NCI-H345 (cell line): ENCODE measurements around the gene OPN4.

ENCODE experiments used
- DNase-seq: peaks from one replicate; lab custom pipeline; 2025; lab: John Stamatoyannopoulos, UW

OPN4 gene

DNA sequence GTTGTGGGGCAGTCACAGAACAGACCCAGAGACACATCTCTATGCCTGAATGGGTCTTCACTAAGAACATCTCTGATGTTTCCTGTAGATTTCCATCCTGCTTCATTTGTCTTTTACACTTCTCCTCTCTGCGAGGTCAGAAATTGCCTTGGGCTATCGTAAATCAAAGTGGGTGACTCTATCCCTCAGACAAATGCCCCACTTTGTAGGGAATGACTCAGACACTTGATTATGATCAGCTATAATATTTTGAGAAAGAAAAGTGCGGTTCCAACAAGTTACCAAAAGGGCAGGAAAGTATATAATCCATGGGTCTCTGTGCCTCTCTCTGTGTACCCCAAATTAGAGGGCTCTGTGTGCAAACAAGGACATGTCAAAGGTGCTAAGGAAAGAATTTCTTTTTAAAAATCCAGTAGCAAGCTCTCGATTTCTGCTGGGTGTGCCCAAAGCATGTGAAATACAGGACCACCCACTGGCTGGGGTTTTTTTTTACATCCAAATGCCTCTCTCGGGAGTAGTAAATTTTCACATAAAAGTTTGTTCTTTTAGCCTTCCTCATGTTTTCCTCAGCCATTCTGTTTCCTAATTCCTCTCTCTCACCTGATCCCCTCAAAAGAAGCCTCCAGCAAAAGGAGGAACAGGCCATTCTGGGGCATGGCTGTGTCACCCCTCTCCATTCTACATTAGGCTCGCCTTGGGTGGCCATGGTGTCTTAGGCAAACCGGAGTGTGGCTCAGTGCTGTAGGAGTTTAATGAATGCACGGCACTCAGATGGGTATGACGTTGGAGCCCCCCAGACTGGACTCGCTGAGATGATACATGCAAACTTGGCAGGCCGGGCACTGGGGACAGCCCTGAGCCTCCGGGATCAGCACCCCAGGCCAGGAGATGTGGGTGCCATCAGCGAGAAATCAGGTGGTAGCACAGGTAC is 6.3 kb upstream of the OPN4 start:
- DNase-seq, result no peak

DNA sequence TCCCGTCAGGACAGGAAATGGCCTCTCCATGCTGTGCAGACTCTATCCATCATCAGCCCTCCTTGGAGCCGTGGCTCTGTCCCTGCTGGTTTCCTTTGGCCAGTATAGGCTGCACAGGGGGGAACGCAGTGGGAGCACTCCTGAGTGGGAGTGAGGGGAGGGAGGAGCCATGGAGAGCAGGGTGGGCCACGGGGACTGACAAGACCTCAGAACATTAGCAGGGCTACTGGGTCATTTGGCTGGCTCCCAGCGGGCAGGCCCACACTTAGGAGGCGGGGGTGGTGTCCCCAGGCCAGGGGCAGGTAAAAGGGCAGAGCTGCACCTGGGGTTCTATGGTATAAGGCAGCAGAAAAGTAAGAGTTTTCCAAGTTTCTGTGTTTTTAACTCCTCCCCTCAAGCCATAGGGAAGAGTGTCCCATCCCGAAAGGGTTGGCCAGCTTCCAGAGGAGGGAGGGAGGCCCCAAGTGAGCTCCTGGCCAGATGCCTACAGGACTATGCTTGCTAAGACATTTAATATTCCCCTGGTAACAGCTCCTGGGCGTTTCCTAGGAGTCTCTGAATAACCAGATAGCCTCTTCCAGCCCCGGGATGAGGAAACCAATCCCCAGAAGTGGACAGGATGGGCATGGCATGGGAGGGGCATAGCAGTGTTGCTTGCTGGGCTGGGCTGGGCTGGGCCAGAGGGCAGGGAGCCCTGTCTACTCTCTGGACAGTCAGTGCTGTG is 5.5 kb upstream of the OPN4 start:
- no peak for DNase-seq

DNA sequence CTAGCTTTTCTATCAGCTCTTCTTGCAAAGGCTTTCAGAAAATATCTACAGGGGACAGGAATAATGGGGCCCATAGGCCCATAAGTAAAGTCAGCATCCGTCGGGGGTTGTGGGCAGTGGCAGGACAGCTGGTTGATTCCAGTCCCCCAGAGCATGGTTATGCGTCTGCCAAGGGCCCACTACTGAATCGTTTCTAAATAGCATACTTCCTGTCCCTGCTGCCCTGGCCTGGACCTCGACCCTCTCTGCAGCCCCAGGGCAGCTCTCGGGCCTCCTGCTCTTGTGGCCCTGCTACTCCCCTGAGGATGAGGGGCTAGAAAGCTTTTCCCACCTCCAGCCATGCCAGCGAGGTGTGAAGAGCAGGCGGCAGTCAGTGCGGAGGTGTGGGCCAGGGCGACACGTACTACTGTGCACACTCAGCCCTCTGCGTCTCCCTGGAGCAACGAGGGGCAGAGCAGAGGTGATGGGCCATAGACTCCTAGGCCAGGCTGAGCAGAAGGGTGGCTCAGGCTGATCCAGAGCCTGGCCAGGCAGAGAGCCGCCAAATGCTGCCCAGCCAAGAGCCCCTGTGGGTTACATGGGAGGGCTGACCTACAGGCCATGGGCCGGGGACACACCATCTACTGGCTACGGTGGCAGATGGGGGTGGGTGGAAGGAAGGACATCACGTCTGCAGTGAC is 4.7 kb upstream of the OPN4 start:
- DNase-seq, result no peak

DNA sequence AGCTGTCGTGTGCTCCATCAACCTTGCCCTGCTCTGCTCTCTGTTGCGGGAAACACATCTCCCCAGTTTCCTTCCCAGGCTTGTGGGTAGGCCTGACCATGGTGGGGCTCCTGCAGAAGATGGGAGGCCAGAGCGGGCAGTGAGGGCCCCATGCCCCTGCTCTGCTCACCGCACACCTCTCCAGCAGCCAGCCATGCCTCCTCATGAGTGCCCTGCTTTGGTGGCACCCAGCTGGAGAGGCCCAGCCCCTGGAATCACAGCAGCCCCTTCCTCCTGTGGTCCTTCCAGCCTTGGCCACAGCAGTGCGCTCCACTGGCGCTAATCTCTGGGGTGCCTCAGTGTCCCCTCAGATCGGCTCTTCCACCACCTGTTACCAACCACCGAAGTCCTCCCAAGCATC is 4.2 kb upstream of the OPN4 start:
- DNase-seq, result no peak

DNA sequence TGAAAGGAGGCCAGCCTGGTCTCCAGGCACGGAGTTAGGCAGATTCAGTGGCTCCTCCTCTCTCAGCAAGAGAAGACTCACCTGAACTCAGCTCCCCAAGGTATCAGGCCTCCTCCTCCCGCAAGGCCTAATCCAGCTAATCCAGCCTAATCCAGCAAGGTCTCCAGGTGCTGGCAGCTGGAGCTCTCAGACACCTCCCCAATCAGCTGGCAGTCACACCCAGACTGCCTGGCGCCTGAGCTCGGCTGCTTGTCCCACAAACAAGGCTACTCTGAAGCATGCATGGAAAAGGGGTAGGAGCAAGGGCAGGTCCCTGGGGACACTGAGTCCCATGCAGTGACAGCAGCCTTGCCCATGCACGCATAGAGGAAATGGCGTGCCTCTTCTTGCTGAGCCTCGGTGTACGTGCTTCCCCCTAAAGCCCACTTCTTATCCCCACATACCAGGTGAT is 3.3 kb upstream of the OPN4 start:
- no peak for DNase-seq

DNA sequence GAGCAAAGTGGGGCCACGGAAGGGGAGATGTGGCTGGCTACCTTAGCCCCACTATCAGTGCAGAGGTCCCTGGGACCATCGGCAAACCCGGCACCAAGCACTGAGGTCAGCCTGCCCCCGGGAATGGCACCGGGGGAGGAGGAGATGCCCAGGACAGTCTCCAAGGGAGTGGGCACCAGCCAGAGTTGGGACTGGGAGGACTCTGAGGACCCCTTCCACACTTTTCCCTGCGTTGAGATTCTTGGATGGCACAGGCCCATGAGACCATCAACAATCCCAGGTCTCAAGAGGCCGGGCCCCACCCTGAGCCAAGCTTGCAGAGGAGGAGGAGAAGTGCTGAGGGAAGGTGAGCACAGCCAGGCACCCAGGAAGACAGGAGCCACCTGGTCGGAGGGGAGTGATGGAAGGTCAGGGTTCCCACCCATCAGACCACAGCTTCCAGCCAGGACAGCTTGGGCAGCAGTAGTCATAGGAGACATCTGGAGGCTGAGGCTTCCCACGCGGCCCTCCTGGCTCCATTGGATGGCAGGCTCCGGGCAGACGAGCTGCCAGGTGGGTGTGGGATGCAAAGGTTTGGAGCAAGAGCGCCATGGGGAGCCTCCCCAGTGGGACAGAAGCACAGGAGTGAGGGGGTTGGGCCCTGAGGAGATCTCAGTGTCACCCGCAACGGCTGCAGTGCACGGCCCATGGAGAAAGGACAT is 2.6 kb upstream of the OPN4 start:
- DNase-seq, result peak; percentile 53

DNA sequence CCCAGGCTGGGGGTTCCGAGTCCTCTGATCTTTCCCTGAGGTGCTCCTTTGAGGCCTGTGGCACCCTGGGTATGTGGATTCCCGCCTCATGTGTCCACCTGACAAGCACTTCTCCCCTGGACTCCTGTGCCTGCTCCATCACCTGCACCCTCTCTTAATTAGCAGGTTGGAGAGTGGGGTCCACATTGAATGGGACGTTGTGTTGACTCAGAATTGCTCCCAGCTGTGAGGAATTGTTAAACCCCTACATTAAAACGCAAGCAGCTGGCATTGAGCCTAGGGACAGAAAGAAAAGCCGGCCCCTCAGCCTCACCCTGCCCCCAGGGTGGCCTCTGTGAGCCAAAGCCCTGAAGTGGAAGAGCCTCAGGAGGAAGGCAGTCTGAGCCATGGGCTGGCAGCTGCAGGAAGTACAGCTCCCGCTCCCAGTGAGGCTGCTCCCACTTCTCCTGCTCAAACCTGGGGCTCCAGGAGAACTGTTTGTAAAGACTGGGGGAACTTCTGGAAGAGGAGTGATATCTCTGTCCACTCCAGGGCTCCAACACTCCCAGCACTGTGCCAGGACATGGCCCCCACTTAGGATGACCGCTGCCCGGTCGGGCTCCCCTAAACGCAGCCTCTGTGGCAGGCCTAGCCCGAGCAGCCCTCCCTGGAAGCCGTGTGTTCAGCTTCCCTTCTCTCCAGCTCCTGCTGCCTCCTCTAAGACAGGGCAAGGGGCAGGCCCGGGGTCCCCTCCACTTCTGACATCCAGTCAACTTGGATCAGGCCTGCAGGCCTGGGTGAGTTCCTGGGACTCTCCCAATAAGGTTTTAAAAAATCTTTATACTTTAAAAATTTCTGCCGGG is 1.8 kb upstream of the OPN4 start:
- DNase-seq, result peak; percentile 93

DNA sequence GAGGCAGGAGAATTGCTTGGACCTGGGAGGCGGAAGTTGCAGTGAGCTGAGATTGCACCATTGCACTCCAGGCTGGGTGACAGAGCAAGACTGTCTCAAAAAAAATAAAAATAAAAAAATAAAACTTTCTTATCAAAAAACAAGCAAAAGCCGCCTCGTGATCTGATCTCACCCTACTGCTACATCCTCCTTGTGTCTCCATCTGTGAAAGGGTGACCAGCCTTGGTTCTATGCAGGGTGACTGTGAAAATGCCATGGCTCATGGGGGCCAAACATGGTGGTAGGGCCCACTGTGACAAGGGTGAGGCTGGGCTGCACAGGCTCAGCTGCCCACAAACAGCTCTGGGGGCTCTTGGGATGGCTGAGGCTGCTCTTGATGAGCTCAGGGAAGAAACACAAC is 968 bp upstream of the OPN4 start:
- no peak for DNase-seq

DNA sequence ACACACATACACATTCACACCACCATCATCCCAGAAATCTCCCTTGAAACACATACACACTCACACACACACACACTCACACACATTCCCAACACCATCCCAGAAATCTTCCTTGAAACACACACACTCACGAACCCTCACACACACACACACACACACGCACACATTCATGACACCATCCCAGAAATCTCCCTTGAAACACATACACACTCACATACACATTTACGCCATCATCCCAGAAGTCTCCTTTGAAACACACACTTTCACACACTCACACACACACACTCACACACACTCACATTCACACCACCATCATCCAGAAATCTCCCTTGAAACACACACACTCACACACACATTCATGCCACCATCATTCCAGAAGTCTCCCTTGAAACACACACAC is 360 bp upstream of the OPN4 start:
- DNase-seq, result no peak

DNA sequence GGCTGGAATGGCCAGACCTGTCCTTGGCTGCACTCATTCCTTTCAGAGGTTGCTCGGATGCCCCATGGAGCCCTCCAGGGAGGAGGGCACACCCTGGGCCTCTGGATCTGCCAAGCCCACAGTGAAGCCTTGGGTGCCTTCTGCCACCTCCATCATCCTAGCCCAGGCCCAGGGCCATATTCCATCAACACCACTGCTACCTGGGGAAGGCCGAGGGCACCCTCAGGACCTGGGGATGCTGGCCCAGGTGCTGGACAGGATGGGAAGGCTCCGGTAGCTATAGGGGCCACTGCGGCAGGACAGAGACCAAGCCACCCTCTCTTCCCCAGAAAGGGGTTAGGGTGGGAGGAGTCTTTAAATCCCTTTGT is 810 bp downstream of the OPN4 start:
- no peak for DNase-seq

DNA sequence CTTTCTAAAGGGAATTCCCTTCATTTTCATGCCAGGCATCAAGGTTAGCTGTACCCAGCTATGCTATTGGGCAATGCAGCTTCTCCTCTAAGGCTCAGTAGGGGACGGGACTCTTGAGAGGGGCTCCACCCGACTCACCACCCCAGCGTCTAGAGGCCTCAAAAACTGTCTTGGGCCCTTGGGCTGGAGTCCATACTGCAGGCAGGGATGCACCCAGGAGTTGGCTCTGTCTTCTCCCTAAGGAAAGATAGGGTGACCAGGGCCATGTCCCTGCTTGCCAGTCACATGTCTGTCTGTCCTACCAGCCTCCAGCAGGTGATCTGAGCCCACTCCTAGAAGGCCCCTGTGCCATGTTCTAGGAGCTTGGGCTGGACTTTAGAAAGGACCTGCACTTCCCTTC is 1.2 kb downstream of the OPN4 start:
- DNase-seq, result no peak

DNA sequence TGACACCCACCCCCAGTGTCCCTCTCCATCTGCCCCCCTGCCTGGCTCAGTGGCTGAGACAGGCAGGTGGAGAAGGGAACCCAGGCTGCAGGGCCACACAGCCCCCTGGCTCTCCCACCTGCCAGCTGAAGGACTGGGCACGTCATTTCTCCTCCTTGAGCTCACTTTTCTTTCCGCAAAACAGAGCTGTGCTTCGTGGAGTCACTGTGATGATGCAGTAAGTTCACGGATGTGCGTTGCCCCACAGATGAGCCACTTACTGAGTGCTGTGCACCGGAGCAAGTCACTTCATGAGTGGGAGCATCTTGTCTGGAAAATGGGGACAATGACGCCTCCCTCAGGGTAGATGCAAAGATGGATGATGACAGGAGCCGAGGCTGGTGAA is 2.7 kb downstream of the OPN4 start:
- DNase-seq, result no peak

DNA sequence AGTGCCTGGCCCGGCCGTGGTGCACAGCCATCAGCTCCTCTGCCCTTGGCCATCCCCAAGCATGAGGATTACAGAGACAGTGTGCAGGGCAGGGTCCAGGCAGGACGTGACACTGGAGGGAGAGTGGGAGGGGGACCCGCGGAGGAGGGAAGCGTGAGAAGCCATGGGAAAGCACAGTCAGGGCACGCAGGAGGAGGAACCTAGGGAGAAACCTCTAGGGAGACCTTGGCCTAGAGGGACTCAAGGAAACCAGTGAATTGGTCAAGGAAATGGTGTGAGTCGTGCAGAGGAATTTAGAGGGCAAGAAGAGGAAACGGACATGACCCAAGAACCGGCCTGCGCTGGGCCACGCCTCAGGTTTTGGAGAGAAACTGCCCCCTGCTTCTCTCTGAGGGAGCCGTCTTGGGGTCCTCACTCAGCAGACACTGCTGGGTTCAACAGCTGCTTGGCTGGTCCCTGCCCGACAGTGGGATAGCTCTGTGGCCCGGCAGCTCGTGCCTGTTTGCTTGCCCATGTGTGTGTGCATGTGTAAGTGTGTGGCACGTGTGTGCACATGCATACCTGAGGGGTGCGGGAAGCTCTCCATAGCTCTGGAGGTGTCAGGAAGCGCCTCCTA is 3.2 kb downstream of the OPN4 start:
- no peak for DNase-seq

DNA sequence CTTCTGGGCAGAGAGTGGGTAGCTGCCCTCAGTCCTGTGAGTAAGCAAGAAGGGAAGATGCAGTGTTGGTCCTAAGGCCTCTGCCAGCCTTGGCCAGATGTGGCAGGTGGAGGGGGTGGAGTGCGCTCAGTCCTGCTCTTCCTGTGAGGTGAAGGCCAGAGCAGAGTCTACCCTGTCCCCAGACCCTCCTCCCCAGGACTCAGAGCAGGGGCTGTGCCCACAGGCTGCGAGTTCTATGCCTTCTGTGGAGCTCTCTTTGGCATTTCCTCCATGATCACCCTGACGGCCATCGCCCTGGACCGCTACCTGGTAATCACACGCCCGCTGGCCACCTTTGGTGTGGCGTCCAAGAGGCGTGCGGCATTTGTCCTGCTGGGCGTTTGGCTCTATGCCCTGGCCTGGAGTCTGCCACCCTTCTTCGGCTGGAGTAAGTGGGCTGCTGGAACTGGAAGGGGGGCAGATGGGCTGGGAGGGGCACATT is 4.0 kb downstream of the OPN4 start:
- DNase-seq, result no peak

DNA sequence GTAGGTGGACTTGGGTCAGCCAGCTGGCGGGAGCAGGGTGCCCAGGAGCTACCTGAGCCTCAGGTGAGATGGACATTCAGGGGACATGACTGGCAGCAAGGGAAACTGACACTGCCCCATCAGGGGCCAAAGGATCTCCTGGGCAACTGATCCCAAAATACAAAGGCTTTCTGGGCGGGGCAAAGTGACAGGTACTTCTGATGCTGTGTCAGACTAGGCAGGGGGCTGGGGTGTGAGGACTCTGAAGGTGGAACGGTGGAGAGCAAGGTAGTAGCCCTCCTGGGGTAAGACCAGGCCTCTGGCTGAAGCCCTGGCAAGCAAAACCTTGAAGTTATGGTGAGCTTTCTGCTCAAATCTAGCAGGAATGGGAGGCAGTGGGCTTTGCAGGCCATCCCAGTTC is 4.4 kb downstream of the OPN4 start:
- DNase-seq, result no peak

DNA sequence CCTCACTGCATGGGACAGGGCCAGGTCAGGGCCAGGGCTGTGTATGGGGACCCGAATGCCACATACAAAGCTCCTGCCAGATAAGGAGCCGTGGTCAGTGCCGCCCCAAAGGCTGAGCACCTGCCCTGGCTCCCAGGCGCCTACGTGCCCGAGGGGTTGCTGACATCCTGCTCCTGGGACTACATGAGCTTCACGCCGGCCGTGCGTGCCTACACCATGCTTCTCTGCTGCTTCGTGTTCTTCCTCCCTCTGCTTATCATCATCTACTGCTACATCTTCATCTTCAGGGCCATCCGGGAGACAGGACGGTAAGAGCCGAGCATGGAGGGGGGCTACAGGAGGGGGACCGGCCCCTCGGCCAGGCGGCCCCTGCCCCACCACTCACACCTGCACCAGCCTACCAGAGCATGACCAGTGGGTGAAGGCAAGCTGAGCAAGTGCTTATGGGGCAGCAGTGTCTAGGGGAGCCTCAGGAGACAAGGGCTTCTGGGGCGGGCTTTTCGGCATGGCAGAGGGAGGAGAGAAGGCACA is 4.9 kb downstream of the OPN4 start:
- no peak for DNase-seq

DNA sequence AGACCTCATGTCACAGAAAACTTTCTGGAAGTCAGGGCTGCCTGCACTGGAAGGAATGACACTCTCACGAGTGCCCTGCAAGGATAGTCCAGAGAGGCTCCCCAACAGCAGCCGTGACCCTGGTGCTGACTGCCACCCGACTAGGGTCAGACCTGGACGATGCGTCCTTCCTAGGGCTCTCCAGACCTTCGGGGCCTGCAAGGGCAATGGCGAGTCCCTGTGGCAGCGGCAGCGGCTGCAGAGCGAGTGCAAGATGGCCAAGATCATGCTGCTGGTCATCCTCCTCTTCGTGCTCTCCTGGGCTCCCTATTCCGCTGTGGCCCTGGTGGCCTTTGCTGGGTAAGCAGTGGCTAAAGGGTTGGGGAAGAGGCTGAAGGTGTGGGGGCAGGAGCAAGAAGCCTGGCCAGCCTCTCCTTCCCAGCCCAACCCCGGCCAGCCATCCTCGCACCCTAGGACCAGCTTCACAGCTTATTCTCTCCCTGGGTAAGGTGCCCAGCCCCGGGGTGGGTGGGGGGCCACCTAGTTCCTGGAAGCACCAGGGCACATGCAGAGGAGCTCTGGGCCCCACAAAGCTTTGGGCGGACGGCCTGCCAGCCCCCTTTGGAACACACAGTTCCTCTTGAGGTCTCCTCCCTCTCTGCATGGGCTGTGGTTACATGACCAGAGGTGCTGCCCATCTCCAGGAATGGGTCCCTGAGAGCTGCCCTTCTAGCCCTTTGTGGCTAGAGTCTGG is 5.5 kb downstream of the OPN4 start:
- DNase-seq, result no peak

DNA sequence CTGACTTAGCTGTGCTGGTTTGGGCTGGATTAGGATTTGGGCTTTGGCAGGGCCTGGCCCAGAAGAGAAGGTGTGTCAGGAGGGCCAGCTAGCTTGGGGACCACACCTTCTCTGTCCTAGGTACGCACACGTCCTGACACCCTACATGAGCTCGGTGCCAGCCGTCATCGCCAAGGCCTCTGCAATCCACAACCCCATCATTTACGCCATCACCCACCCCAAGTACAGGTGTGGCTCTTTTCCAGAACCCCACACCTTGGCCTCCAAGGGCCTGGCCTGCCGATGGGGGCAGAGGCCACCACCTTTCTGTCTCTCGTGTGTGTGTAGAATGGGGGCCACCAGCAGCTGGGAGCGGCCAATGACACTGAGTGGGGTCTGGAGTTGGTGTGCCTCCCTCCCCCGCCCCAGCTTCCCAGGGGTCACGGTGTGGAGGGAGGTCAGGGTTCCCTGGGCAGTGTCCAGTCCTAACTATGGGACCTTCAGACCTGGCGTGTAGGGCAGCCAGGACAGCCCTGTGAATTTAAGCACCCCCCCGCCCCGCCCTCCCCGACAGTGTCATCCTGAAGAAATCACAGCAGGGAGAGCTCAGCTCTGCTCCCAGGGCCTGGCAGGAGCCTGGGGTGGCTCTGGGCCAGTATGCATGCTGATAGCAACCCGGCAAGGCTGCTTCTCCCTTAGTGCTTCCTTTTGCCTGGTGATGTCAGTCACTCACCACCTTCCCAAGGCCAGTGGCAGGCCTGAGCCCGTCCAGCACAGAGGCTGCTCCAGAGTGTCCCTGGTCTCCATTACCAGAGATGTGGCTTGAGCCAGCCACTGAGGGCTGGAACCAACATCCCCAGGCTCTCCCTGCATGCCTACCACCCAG is 7.0 kb downstream of the OPN4 start:
- DNase-seq, result no peak
